Glomerular endothelial cell (primary cell): Measurements from ENCODE around the gene ATP13A4. TPM values are rescaled to one million over a fixed set of nuclear protein-coding genes. Genes with fewer than 3 reads are reported as not detected.
"Not testable (repeated sequence)": the region's sequence is repeated elsewhere in the genome, so short reads cannot be mapped to it uniquely, and the experiment has no call there.

Experiments used
- DNase-seq: peaks from one replicate; pipeline ENCODE4 v3.0.0-alpha.2; 2011; ENCODE audit warnings: low read depth, low spot score; ENCODE audit errors: extremely low read depth
- total RNA-seq: library from RNA; depleted of rRNA; stranded (reverse); fragments of >200 nt; gene quantifications from 2 replicates; pipeline ENCODE4 v1.2.3, GENCODE V29; 2015

The ATP13A4 gene
- total RNA-seq, 1 donor from 2014 or later, result not detected

- DNase-seq, result no peak
These were observed 5.4 kb upstream of the ATP13A4 start for GRCh38 chr3:193560091-193560490.

GRCh38 chr3:193559100-193559499, 4.4 kb upstream of the ATP13A4 start:
- DNase-seq, result no peak

- DNase-seq, result no peak
These were observed 2.1 kb upstream of the ATP13A4 start for GRCh38 chr3:193556841-193557240.

GRCh38 chr3:193553586-193553985, 1.1 kb downstream of the ATP13A4 start:
- DNase-seq, result no peak

GRCh38 chr3:193552923-193553322, 1.8 kb downstream of the ATP13A4 start:
- no peak for DNase-seq

GRCh38 chr3:193548406-193548805, 6.3 kb downstream of the ATP13A4 start:
- no peak for DNase-seq

- DNase-seq, result no peak
These were observed 8.6 kb downstream of the ATP13A4 start for GRCh38 chr3:193546129-193546528.

GRCh38 chr3:193545304-193545703, 9.4 kb downstream of the ATP13A4 start:
- no peak for DNase-seq

- no peak for DNase-seq
These were observed 10.4 kb downstream of the ATP13A4 start for GRCh38 chr3:193544289-193544688.

GRCh38 chr3:193530231-193531165, 24.2 kb downstream of the ATP13A4 start:
- no peak for DNase-seq

GRCh38 chr3:193526085-193526484, 28.6 kb downstream of the ATP13A4 start:
- not testable (repeated sequence) for DNase-seq

- DNase-seq, result no peak
These were observed 32.2 kb downstream of the ATP13A4 start for GRCh38 chr3:193522473-193522872.

GRCh38 chr3:193520738-193521137, 34.0 kb downstream of the ATP13A4 start:
- no peak for DNase-seq

- DNase-seq, result no peak
These were observed 38.7 kb downstream of the ATP13A4 start for GRCh38 chr3:193515966-193516365.

GRCh38 chr3:193510154-193510553, 44.5 kb downstream of the ATP13A4 start:
- no peak for DNase-seq

GRCh38 chr3:193509103-193509965, 45.4 kb downstream of the ATP13A4 start:
- no peak for DNase-seq

GRCh38 chr3:193508108-193508507, 46.6 kb downstream of the ATP13A4 start:
- DNase-seq, result no peak

GRCh38 chr3:193507566-193507965, 47.1 kb downstream of the ATP13A4 start:
- no peak for DNase-seq

GRCh38 chr3:193506921-193507320, 47.8 kb downstream of the ATP13A4 start:
- DNase-seq, result no peak

- no peak for DNase-seq
These were observed 51.8 kb downstream of the ATP13A4 start for GRCh38 chr3:193502871-193503270.

- DNase-seq, result no peak
These were observed 54.8 kb downstream of the ATP13A4 start for GRCh38 chr3:193499801-193500485.
